HTR-8/SVneo (cell line): Measurements from ENCODE around the gene OR1L1.

Experiments used
- DNase-seq: peaks from one replicate; pipeline ENCODE4 v3.0.0; 2011; ENCODE audit warnings: low spot score, mixed read lengths; ENCODE audit not compliant: insufficient read length
- FAIRE-seq: peaks from 2 replicates; lab custom pipeline; 2011; peaks lifted over from hg19 to GRCh38; lab: Jason Lieb, UNC

The OR1L1 gene

GRCh38 chr9:122661416-122661815 is at the start of gene OR1L1:
Gene OR1L1, plus strand, starts transcription at chr9:122661716. Its CDS starts 0 bp downstream, at chr9:122661716.
- no peak for FAIRE-seq
- no peak for DNase-seq

- no peak for FAIRE-seq
- no peak for DNase-seq
Measured at GRCh38 chr9:122614362-122614761, 47.2 kb upstream of the OR1L1 start, which contains the start of gene OR1Q1. Gene OR1Q1, plus strand, starts transcription at chr9:122614738. Its CDS starts 0 bp downstream, at chr9:122614738.

GRCh38 chr9:122619996-122620395 is 41.5 kb upstream of the OR1L1 start:
- no peak for FAIRE-seq
- no peak for DNase-seq

GRCh38 chr9:122642226-122642625 is 19.3 kb upstream of the OR1L1 start:
- DNase-seq (peak; percentile 2), FAIRE-seq (no peak)

GRCh38 chr9:122656378-122656777 is 5.1 kb upstream of the OR1L1 start:
- FAIRE-seq (no peak), DNase-seq (no peak)

GRCh38 chr9:122657527-122657926 is 4.0 kb upstream of the OR1L1 start, which contains the start of gene OR1B1:
Gene OR1B1, minus strand, starts transcription at chr9:122657627.
- DNase-seq: no peak
- no peak for FAIRE-seq

- DNase-seq: no peak
- no peak for FAIRE-seq
Measured at GRCh38 chr9:122672481-122672880, 11.0 kb downstream of the OR1L1 start.

- no peak for FAIRE-seq
- no peak for DNase-seq
Measured at GRCh38 chr9:122684851-122685250, 23.3 kb downstream of the OR1L1 start.

- no peak for DNase-seq
- FAIRE-seq: no peak
Measured at GRCh38 chr9:122695696-122696095, 34.2 kb downstream of the OR1L1 start.
